HG02870 (cell line): ENCODE results near the gene HMGN4.
A peak's percentile ranks its signal among the peaks of the same experiment; 100 is the strongest.
"Not testable (repeated sequence)": the region's sequence is repeated elsewhere in the genome, so short reads cannot be mapped to it uniquely, and the experiment has no call there.

Experiments used
- ATAC-seq: cut with Tn5 transposase; IDR thresholded peaks from one replicate; pipeline ENCODE4 v1.9.1; 2021; ENCODE audit warnings: mild to moderate bottlenecking, moderate library complexity; ENCODE audit not compliant: unreplicated experiment

Gene HMGN4

GRCh38 chr6:26537846-26538571 is at the start of gene HMGN4:
Gene HMGN4 (plus strand): TSS chr6:26538366. CDS start chr6:26545207, 6,841 bp downstream.
- ATAC-seq = peak; percentile 55

GRCh38 chr6:26489996-26490964 is 47.9 kb upstream of the HMGN4 start:
- no peak for ATAC-seq

- no peak for ATAC-seq
Observed at GRCh38 chr6:26491604-26492003, 46.6 kb upstream of the HMGN4 start.

DNA sequence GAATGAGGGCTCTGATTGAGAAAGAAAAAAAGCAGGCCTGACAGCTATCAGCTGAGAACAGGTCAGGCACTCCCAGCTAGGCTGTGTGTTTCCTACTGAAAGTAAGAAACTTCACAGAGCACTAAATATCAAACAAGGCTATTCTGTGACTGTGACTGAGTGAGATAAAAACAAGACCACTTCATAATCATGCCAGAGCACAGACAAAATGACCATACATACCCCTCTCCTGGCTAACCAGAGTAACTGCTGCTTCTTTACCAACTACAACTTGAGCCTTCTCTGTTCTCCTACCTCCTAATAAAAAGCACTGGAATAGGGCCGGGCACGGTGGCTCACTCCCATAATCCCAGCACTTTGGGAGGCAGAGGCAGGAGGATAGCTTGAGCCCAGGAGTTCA is 44.9 kb upstream of the HMGN4 start:
- ATAC-seq = no peak

DNA sequence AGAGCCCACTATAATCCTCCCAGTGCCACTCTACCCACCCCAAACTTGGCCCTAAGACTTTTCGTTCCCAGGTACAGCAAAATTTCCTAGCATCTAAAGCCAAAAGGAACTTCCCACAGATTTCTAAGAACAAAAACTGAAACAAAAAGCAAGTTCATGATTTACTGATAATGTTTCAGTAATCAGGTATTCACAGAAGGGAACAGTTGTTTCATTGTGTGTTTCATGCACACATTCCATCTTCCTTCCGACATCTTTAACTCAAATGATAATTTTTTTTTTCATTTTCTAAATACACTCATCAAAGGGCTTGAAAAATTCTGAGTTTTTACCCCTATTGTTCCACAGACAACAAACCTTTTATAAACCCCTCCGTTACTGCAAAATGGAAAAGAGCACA is 44.0 kb upstream of the HMGN4 start:
- ATAC-seq = no peak

GRCh38 chr6:26495281-26495680 is 42.9 kb upstream of the HMGN4 start:
- no peak for ATAC-seq

DNA sequence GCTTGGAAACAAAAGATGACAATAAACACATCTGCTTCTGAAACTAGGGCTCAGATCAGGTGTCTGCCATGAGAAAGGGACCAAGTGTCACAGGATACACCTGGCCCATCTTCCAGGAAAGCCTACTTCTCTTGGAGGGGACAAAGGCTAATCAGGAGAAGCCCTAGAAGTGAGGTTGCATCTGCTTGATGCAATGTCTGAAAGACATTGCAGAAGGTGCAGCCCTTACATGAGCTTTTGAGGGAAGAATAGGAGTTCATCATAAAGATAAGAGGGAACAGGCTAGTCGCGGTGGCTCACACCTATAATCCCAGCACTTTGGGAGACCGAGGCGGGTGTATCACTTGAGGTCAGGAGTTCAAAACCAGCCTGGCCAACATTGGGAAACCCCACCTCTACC is 40.6 kb upstream of the HMGN4 start:
- ATAC-seq = no peak

DNA sequence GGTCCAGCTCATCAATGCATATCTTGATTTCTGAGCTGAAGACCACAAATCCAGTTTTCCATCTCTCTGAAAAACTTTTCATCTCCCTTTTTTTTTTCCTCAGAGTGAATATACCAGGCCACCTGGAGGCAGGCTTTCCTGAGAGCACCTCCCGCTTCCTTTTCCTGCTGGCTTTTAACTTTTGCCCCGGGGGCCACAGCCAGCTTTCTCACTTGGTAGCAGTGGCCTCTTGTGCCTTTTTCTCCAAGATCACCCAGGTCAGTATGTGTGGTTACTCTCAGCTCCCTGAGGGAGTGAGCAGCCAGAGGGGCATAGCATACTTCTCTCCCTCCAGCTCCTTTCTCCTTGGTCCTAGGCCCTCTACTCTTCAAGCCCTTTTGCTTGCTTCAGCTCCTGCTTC is 38.1 kb upstream of the HMGN4 start, which contains the start of gene BTN1A1:
TSS of gene BTN1A1 (plus strand) at position 202 of the 400 bp plus-strand sequence. CDS start 984 bp downstream, outside the sequence.
- no peak for ATAC-seq

- no peak for ATAC-seq
Observed at GRCh38 chr6:26501482-26501986, 36.6 kb upstream of the HMGN4 start.

- no peak for ATAC-seq
Observed at GRCh38 chr6:26502165-26502564, 36.0 kb upstream of the HMGN4 start.

- ATAC-seq = no peak
Observed at GRCh38 chr6:26502626-26503025, 35.5 kb upstream of the HMGN4 start.

DNA sequence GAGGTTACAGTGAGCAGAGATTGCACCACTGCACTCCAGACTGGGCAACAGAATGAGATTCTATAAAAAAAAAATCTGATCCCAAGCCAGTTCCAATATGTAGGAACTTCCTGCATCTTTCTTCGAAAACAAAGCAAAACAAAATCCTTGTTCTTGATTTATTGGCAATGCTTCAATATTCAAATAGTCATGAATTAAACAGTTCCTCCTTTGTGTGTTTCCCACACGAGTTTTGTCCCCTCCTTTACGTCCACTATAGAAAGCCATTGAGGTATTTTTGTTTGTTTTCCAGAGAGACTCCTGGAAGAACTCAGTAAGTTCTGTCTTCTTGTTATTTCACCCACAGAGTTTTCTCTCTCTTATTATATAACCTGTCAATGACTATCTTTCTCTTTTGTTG is 30.5 kb upstream of the HMGN4 start:
- no peak for ATAC-seq

GRCh38 chr6:26511033-26511432 is 27.1 kb upstream of the HMGN4 start:
- not testable (repeated sequence) for ATAC-seq

- ATAC-seq = no peak
Observed at GRCh38 chr6:26514984-26515383, 23.2 kb upstream of the HMGN4 start.

GRCh38 chr6:26516481-26517427 is 21.4 kb upstream of the HMGN4 start:
- no peak for ATAC-seq

- ATAC-seq = no peak
Observed at GRCh38 chr6:26519359-26519758, 18.8 kb upstream of the HMGN4 start.

GRCh38 chr6:26520237-26520849 is 17.8 kb upstream of the HMGN4 start:
- peak; percentile 26 for ATAC-seq

GRCh38 chr6:26520850-26521599 is 17.1 kb upstream of the HMGN4 start:
- ATAC-seq = peak; percentile 59
